Uterus (tissue), 4 donors: ENCODE data around the gene STH. TPM values are rescaled to one million over a fixed set of nuclear protein-coding genes. Genes with fewer than 3 reads are reported as not detected.

Experiments used
- DNase-seq, 2 donors: peaks; one replicate each; pipeline ENCODE4 v3.0.0-alpha.2; 2019 to 2020
- H3K27ac ChIP-seq, 2 donors: fragments of 200-600 bp; sonication (generic); 1 replicate in 1 of 2; 2 replicates in 1 of 2; pipeline ENCODE4 v1.5.1; 2016 to 2018
- H3K27me3 ChIP-seq, 2 donors: fragments of 200-600 bp; sonication (generic); one replicate each; pipeline ENCODE4 v1.5.1; 2018 to 2019; ENCODE audit warnings: control low read depth in 1 of 2
- H3K36me3 ChIP-seq, 2 donors: fragments of 200-600 bp; sonication (generic); one replicate each; pipeline ENCODE4 v1.5.1; 2019; ENCODE audit warnings: control low read depth in 1 of 2
- H3K4me1 ChIP-seq, 2 donors: fragments of 200-600 bp; sonication (generic); one replicate each; pipeline ENCODE4 v1.5.1; 2018 to 2019; ENCODE audit warnings: control low read depth in 1 of 2
- H3K4me3 ChIP-seq, 2 donors: fragments of 200-600 bp; sonication (generic); 1 replicate in 1 of 2; 2 replicates in 1 of 2; pipeline ENCODE4 v1.5.1; 2018 to 2019; ENCODE audit warnings: mild to moderate bottlenecking in 1 of 2
- H3K9me3 ChIP-seq, 2 donors: fragments of 200-600 bp; sonication (generic); one replicate each; pipeline ENCODE4 v1.5.1; 2019; ENCODE audit warnings: control low read depth in 1 of 2
- POLR2A ChIP-seq, 2 donors: fragments of 450-650 bp; IDR thresholded peaks; one replicate each; pipeline ENCODE4 v1.6.1; 2016; ENCODE audit warnings: antibody characterized with exemption in 2 of 2, mild to moderate bottlenecking in 1 of 2, moderate library complexity in 1 of 2
- intact Hi-C: fragments of 100-400 bp; cut with DNase I; formaldehyde crosslinking; loops from one replicate; pipeline ENCODE4 v1.15.1; 2023; ENCODE audit warnings: low total_unique reads
- total RNA-seq, 4 donors: library from RNA; depleted of rRNA in 3 of 4; stranded (reverse); fragments of >200 nt in 3 of 4; gene quantifications; one replicate each; pipeline versions ENCODE4 v1.1.0 to v1.2.4, GENCODE V29; 2014 to 2023
- TF ChIP-seq, protein P1 (sequence below), 4 experiments: fragments of 200-600 bp in 2 of 4; fragments of 450-650 bp in 2 of 4; sonication (generic) in 2 of 4; IDR thresholded peaks; one replicate each; pipeline ENCODE4 v1.5.1; 2016 to 2019; ENCODE audit warnings: antibody characterized with exemption in 4 of 4, mild to moderate bottlenecking in 2 of 4, moderate library complexity in 1 of 4
- donor health status: DM: yes; HTN: yes; CAD: no.

Gene STH
- total RNA-seq, 4 donors from 2014 or later, result not detected

GRCh38 chr17:45984368-45984767, 14.7 kb upstream of the STH start:
- no peak overlapping the region for H3K27ac ChIP-seq
- no peak overlapping the region for H3K4me3 ChIP-seq
- no peak for DNase-seq
- TF ChIP-seq POLR2A (IDR thresholded peaks at IDR 0.05), result no peak
- TF ChIP-seq, protein P1, sequence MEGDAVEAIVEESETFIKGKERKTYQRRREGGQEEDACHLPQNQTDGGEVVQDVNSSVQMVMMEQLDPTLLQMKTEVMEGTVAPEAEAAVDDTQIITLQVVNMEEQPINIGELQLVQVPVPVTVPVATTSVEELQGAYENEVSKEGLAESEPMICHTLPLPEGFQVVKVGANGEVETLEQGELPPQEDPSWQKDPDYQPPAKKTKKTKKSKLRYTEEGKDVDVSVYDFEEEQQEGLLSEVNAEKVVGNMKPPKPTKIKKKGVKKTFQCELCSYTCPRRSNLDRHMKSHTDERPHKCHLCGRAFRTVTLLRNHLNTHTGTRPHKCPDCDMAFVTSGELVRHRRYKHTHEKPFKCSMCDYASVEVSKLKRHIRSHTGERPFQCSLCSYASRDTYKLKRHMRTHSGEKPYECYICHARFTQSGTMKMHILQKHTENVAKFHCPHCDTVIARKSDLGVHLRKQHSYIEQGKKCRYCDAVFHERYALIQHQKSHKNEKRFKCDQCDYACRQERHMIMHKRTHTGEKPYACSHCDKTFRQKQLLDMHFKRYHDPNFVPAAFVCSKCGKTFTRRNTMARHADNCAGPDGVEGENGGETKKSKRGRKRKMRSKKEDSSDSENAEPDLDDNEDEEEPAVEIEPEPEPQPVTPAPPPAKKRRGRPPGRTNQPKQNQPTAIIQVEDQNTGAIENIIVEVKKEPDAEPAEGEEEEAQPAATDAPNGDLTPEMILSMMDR (IDR thresholded peaks at IDR 0.05), result no peak
- H3K4me1 ChIP-seq, result no peaks in the 10 kb centered on the region
- no peaks in the 10 kb centered on the region for H3K27me3 ChIP-seq
- H3K36me3 ChIP-seq, result no peaks in the 10 kb centered on the region
- intact Hi-C loops, result no loop called here
- H3K9me3 ChIP-seq, result no peaks in the 10 kb centered on the region

GRCh38 chr17:45985447-45985846, 13.6 kb upstream of the STH start:
- H3K4me3 ChIP-seq, result no peak overlapping the region
- H3K9me3 ChIP-seq, result no peaks in the 10 kb centered on the region
- intact Hi-C loops, result no loop called here
- no peak for DNase-seq
- TF ChIP-seq, protein P1 (IDR thresholded peaks at IDR 0.05), result no peak
- no peaks in the 10 kb centered on the region for H3K4me1 ChIP-seq
- no peaks in the 10 kb centered on the region for H3K27me3 ChIP-seq
- no peaks in the 10 kb centered on the region for H3K36me3 ChIP-seq
- H3K27ac ChIP-seq, result no peak overlapping the region

GRCh38 chr17:45986056-45986455, 13.0 kb upstream of the STH start:
- H3K9me3 ChIP-seq, result no peaks in the 10 kb centered on the region
- DNase-seq, result no peak
- H3K27ac ChIP-seq, result no peak overlapping the region
- H3K4me1 ChIP-seq, result no peaks in the 10 kb centered on the region
- TF ChIP-seq POLR2A (IDR thresholded peaks at IDR 0.05), result no peak
- TF ChIP-seq, protein P1 (IDR thresholded peaks at IDR 0.05), result no peak
- H3K4me3 ChIP-seq, result no peak overlapping the region
- H3K36me3 ChIP-seq, result no peaks in the 10 kb centered on the region
- H3K27me3 ChIP-seq, result no peaks in the 10 kb centered on the region
- intact Hi-C loops, result no loop called here

GRCh38 chr17:45987706-45988105, 11.3 kb upstream of the STH start:
- Histone ChIP-seq H3K4me1 (no peaks in the 10 kb centered on the region), H3K27me3 (no peaks in the 10 kb centered on the region), H3K9me3 (no peaks in the 10 kb centered on the region), H3K36me3 (no peaks in the 10 kb centered on the region), H3K4me3 (no peak overlapping the region), H3K27ac (no peak overlapping the region)
- intact Hi-C loops, result no loop called here
- DNase-seq, result no peak
- TF ChIP-seq POLR2A (IDR thresholded peaks at IDR 0.05), result no peak
- TF ChIP-seq, protein P1 (IDR thresholded peaks at IDR 0.05), result no peak

- DNase-seq, result no peak
- intact Hi-C loops, result no loop called here
- H3K27me3 ChIP-seq, result no peaks in the 10 kb centered on the region
- no peaks in the 10 kb centered on the region for H3K36me3 ChIP-seq
- TF ChIP-seq, protein P1 (IDR thresholded peaks at IDR 0.05), result no peak
- TF ChIP-seq POLR2A (IDR thresholded peaks at IDR 0.05), result no peak
- H3K4me3 ChIP-seq, result no peak overlapping the region
- H3K27ac ChIP-seq, result no peak overlapping the region
- no peaks in the 10 kb centered on the region for H3K9me3 ChIP-seq
- no peaks in the 10 kb centered on the region for H3K4me1 ChIP-seq
Observed at GRCh38 chr17:45989759-45990158, 9.3 kb upstream of the STH start.
